ENCODE data around the gene PNMT.

The PNMT gene

GRCh38 chr17:39634384-39634871 lies 33.8 kb upstream of the PNMT start:
- DNase-seq (ENCODE audit: low read depth) = peak; percentile 57
- H3K4me3 ChIP-seq (ENCODE audit: low read length) = no peak overlapping the region
- peak; percentile 69 for TF ChIP-seq CTCF (IDR thresholded peaks at IDR 0.05; ENCODE audit: insufficient read depth, low read depth, low read length, missing control alignments)

- no peak for TF ChIP-seq CTCF (IDR thresholded peaks at IDR 0.05; ENCODE audit: insufficient read depth, low read depth, low read length, missing control alignments)
- DNase-seq (ENCODE audit: low read depth) = no peak
- H3K4me3 ChIP-seq (ENCODE audit: low read length) = no peak overlapping the region
Observed at GRCh38 chr17:39635614-39636176, 32.6 kb upstream of the PNMT start.

GRCh38 chr17:39636587-39636926 lies 31.7 kb upstream of the PNMT start:
- TF ChIP-seq CTCF (IDR thresholded peaks at IDR 0.05; ENCODE audit: insufficient read depth, low read depth, low read length, missing control alignments) = no peak
- DNase-seq (ENCODE audit: low read depth) = no peak
- H3K4me3 ChIP-seq (ENCODE audit: low read length) = peak overlapping the region; percentile 95

GRCh38 chr17:39636927-39637736 lies 31.1 kb upstream of the PNMT start, which contains the start of gene STARD3:
Gene STARD3, plus strand, starts transcription at chr17:39637144. Its CDS starts 16,388 bp downstream, at chr17:39653532.
- peak; percentile 90 for DNase-seq (ENCODE audit: low read depth)
- TF ChIP-seq CTCF (IDR thresholded peaks at IDR 0.05; ENCODE audit: insufficient read depth, low read depth, low read length, missing control alignments) = no peak
- H3K4me3 ChIP-seq (ENCODE audit: low read length) = peak within 1 kb of the TSS; percentile 95

- H3K4me3 ChIP-seq (ENCODE audit: low read length) = peak overlapping the region; percentile 95
- no peak for DNase-seq (ENCODE audit: low read depth)
Observed at GRCh38 chr17:39638317-39638716, 29.9 kb upstream of the PNMT start.

GRCh38 chr17:39639043-39639442 lies 29.2 kb upstream of the PNMT start:
- H3K4me3 ChIP-seq (ENCODE audit: low read length) = no peak overlapping the region
- DNase-seq (ENCODE audit: low read depth) = no peak
- TF ChIP-seq CTCF (IDR thresholded peaks at IDR 0.05; ENCODE audit: insufficient read depth, low read depth, low read length, missing control alignments) = no peak

More at GRCh38 chr17:39638317-39638716, 29.9 kb upstream of the PNMT start:
- no peak for TF ChIP-seq CTCF (IDR thresholded peaks at IDR 0.05; ENCODE audit: insufficient read depth, low read depth, low read length, missing control alignments)
